A549 treated with RU486 at 1 μM for 4 hours (cell line): ENCODE measurements around the gene ZSWIM8. TPM values are rescaled to one million over a fixed set of nuclear protein-coding genes. Genes with fewer than 3 reads are reported as not detected.

ENCODE experiments used
- total RNA-seq: library from RNA; stranded (reverse); fragments of 200-300 nt; extraction: Qiagen RNA extraction; gene quantifications from 5 replicates; pipeline ENCODE4 v1.2.3, GENCODE V29; 2022; ENCODE audit warnings: low read depth

Gene ZSWIM8, protein sequence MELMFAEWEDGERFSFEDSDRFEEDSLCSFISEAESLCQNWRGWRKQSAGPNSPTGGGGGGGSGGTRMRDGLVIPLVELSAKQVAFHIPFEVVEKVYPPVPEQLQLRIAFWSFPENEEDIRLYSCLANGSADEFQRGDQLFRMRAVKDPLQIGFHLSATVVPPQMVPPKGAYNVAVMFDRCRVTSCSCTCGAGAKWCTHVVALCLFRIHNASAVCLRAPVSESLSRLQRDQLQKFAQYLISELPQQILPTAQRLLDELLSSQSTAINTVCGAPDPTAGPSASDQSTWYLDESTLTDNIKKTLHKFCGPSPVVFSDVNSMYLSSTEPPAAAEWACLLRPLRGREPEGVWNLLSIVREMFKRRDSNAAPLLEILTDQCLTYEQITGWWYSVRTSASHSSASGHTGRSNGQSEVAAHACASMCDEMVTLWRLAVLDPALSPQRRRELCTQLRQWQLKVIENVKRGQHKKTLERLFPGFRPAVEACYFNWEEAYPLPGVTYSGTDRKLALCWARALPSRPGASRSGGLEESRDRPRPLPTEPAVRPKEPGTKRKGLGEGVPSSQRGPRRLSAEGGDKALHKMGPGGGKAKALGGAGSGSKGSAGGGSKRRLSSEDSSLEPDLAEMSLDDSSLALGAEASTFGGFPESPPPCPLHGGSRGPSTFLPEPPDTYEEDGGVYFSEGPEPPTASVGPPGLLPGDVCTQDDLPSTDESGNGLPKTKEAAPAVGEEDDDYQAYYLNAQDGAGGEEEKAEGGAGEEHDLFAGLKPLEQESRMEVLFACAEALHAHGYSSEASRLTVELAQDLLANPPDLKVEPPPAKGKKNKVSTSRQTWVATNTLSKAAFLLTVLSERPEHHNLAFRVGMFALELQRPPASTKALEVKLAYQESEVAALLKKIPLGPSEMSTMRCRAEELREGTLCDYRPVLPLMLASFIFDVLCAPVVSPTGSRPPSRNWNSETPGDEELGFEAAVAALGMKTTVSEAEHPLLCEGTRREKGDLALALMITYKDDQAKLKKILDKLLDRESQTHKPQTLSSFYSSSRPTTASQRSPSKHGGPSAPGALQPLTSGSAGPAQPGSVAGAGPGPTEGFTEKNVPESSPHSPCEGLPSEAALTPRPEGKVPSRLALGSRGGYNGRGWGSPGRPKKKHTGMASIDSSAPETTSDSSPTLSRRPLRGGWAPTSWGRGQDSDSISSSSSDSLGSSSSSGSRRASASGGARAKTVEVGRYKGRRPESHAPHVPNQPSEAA (N-terminal part only)
- total RNA-seq: 30.7 to 41.1 TPM (median 40.0 TPM) in 5 replicates

DNA sequence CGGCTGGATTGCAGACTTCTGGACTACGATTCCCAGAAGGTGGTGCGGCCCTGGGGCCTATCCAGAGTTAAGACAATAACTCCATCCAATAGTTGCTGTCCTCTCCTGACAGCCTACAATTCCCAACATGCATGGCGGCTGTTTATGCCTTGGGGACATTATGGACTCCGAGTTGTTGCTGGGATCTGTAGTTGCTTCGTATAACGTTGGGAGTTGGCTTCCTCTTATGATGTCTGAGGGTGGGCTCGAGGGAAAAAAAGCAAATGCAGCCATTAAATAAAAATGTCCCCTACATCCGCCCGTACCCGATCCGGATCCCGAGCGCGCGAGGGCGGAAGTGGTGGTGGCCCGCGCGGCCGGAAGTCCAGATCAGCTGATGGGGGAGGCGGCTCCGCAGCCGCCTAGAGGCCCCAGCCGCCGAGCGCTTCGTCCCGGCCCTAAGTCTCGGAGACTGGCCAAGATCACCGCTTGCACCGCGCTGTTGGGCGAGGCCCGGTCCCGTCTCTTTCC, at the start of gene ZSWIM8:
Gene ZSWIM8 (plus strand): TSS at position 396 of the 510 bp plus-strand sequence. CDS start 273 bp downstream, outside the sequence.

DNA sequence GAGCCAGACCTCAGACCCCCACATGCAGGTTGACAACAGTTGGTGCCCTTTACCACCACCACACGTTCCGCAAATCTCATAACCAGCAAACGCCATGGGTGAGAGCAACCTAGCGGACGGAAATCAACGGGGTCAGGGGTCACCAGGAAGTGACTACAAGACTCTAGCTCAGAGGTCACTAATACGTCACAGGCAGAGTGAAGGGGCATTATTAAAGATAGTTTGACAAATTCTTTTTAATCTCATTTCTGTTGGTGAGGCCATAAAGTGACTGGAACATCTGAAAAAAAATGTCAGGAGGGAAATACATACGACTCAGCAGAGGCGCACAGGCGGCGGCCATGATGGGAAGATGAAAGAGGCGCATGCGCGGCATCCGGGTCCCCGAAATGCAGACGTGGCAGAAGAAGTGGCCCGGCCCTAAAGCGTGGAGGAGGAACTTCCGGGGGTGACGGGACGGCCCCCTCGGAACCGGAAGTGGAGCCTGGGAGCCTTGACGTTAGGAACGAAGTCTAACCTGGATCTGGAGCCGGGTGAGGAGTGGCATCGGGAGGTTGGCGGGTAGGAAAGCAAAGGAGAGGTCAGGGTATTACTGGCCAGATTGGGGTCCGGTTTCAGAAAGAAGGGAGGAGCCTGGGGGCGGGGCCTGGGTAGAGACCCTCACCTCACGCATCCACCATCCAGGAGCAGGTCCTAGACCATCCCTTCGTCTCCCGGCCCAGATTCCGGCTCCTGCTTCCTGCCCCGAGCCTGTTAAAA, 41.3 kb upstream of the ZSWIM8 start, which contains the start of gene SEC24C:
Gene SEC24C (plus strand): TSS at position 468 of the 759 bp plus-strand sequence. CDS start 2,461 bp downstream, outside the sequence.

DNA sequence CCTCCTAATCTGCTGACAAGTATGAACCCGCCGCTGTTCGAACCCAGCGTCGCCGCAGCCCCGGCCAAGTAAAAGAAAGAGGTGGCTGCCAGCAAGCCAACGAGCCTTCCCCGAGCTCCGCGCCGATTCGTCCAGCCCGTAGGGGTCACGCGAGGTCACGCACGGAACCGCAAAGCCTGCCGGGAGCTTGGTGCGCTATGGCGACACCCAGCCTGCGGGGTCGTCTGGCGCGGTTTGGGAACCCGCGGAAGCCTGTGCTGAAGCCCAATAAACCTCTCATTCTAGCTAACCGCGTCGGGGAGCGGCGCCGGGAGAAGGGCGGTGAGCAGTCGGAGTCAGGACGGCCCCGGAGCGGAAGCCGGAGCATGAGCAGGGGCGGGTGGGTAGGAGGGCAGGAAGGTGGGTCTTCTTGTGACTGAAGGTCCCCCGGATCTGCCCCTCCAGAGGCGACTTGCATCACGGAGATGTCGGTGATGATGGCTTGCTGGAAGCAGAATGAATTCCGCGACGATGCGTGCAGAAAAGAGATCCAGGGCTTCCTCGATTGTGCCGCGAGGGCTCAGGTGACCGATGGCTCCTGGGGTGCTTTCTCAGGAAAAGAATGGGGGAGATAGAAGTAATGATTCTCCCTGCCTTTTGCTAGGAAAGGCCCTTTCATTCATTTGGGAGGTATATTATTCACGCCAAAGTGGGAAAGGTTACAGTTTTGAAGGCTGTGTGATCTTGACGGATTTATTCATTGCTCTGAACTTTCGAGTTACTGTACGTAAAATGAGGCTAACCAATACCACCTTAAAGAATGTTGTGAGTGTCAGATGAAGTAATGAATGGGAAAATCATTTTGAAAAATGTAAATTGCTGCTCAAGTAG, 3.3 kb upstream of the ZSWIM8 start, which contains the start of gene CHCHD1:
Gene CHCHD1 (plus strand): TSS at position 170 of the 870 bp plus-strand sequence. CDS start 28 bp downstream, at position 198.

Other genes starting within 250 kb of the ZSWIM8 start
- gene USP54, start 194.3 kb upstream of the ZSWIM8 start, total RNA-seq: 10.1 to 12.5 TPM (median 11.9 TPM) in 5 replicates
- gene MYOZ1, start 144.1 kb upstream of the ZSWIM8 start, total RNA-seq: not detected in 5 replicates
- gene SYNPO2L, start 129.6 kb upstream of the ZSWIM8 start, total RNA-seq: 0.03 TPM in 1 of 5 replicates, not detected in the others
- gene AGAP5, start 87.5 kb upstream of the ZSWIM8 start, total RNA-seq: 1.4 to 2.9 TPM (median 2.4 TPM) in 5 replicates
- 46.0 to 59.3 TPM (median 57.7 TPM) in 5 replicates for gene SEC24C, start 41.2 kb upstream of the ZSWIM8 start, total RNA-seq
- gene CHCHD1, start 3.6 kb upstream of the ZSWIM8 start, total RNA-seq: 62.9 to 70.8 TPM (median 69.1 TPM) in 5 replicates
- gene NDST2, start 26.0 kb downstream of the ZSWIM8 start, total RNA-seq: 11.5 to 19.4 TPM (median 16.4 TPM) in 5 replicates
- 15.6 to 19.0 TPM (median 18.5 TPM) in 5 replicates for gene CAMK2G, start 88.9 kb downstream of the ZSWIM8 start, total RNA-seq
- 119 to 135 TPM (median 123 TPM) in 5 replicates for gene PLAU, start 125.5 kb downstream of the ZSWIM8 start, total RNA-seq
- gene VCL, start 212.5 kb downstream of the ZSWIM8 start, total RNA-seq: 88.3 to 128 TPM (median 113 TPM) in 5 replicates